GM12892 (cell line): ENCODE data around the gene ERCC4.

Source experiments
- DNase-seq: peaks from one replicate; pipeline ENCODE4 v3.0.0; 2011; ENCODE audit not compliant: insufficient read length
- FAIRE-seq: peaks from 2 replicates; lab custom pipeline; 2011; peaks lifted over from hg19 to GRCh38; lab: Jason Lieb, UNC
- POLR2A ChIP-seq: IDR thresholded peaks from 2 replicates; pipeline ENCODE4 v1.6.1; 2011; ENCODE audit warnings: low read depth, low read length, control low read depth
- POLR2AphosphoS5 ChIP-seq: IDR thresholded peaks from 2 replicates; pipeline ENCODE4 v1.6.1; 2011; ENCODE audit warnings: low read depth, low read length, control low read depth
- TAF1 ChIP-seq: IDR thresholded peaks from 2 replicates; pipeline ENCODE4 v1.6.1; 2011; ENCODE audit warnings: low read depth, mild to moderate bottlenecking, control low read depth, low read length, borderline replicate concordance

Gene ERCC4

GRCh38 chr16:13983625-13984024 is 63.7 kb downstream of the ERCC4 start:
- no peak for DNase-seq
- FAIRE-seq, result no peak
- TF ChIP-seq TAF1 (no peak), POLR2AphosphoS5 (no peak), POLR2A (no peak)

GRCh38 chr16:13984794-13985193 is 64.8 kb downstream of the ERCC4 start:
- DNase-seq (no peak), FAIRE-seq (no peak)
- TF ChIP-seq POLR2A (no peak), TAF1 (no peak), POLR2AphosphoS5 (no peak)

- no peak for TF ChIP-seq POLR2AphosphoS5
- TF ChIP-seq POLR2A, result no peak
- no peak for TF ChIP-seq TAF1
- DNase-seq (no peak), FAIRE-seq (no peak)
Observed at GRCh38 chr16:13988038-13988437, 68.1 kb downstream of the ERCC4 start.

- TF ChIP-seq POLR2A (no peak), POLR2AphosphoS5 (no peak), TAF1 (no peak)
- no peak for FAIRE-seq
- DNase-seq, result no peak
Observed at GRCh38 chr16:13992322-13992721, 72.4 kb downstream of the ERCC4 start.

- no peak for FAIRE-seq
- no peak for DNase-seq
- TF ChIP-seq POLR2A (no peak), POLR2AphosphoS5 (no peak), TAF1 (no peak)
Observed at GRCh38 chr16:13992976-13993375, 73.0 kb downstream of the ERCC4 start.

- DNase-seq (no peak), FAIRE-seq (no peak)
- TF ChIP-seq TAF1 (no peak), POLR2A (no peak), POLR2AphosphoS5 (no peak)
Observed at GRCh38 chr16:13994239-13995106, 74.5 kb downstream of the ERCC4 start.

GRCh38 chr16:13995194-13995593 is 75.2 kb downstream of the ERCC4 start:
- no peak for FAIRE-seq
- no peak for DNase-seq
- no peak for TF ChIP-seq POLR2AphosphoS5
- no peak for TF ChIP-seq TAF1
- no peak for TF ChIP-seq POLR2A

- DNase-seq (no peak), FAIRE-seq (no peak)
- no peak for TF ChIP-seq TAF1
- TF ChIP-seq POLR2A, result no peak
- no peak for TF ChIP-seq POLR2AphosphoS5
Observed at GRCh38 chr16:13996778-13997288, 76.9 kb downstream of the ERCC4 start.

GRCh38 chr16:13997526-13997925 is 77.6 kb downstream of the ERCC4 start:
- no peak for DNase-seq
- no peak for FAIRE-seq
- TF ChIP-seq TAF1, result no peak
- TF ChIP-seq POLR2AphosphoS5, result no peak
- no peak for TF ChIP-seq POLR2A

GRCh38 chr16:13997933-13998332 is 78.0 kb downstream of the ERCC4 start:
- FAIRE-seq (peak; percentile 80), DNase-seq (no peak)
- TF ChIP-seq TAF1 (no peak), POLR2AphosphoS5 (no peak), POLR2A (no peak)

- FAIRE-seq, result no peak
- DNase-seq, result no peak
- no peak for TF ChIP-seq POLR2AphosphoS5
- no peak for TF ChIP-seq TAF1
Observed at GRCh38 chr16:13999071-13999894, 79.3 kb downstream of the ERCC4 start.

- FAIRE-seq, result no peak
- no peak for DNase-seq
- TF ChIP-seq POLR2A, result no peak
- TF ChIP-seq TAF1, result no peak
- TF ChIP-seq POLR2AphosphoS5, result no peak
Observed at GRCh38 chr16:13999895-14000425, 80.0 kb downstream of the ERCC4 start.
